K562 (cell line): ENCODE measurements around the gene OPRL1. TPM values are rescaled to one million over a fixed set of nuclear protein-coding genes. Genes with fewer than 3 reads are reported as not detected.

Experiments
- BRF2 ChIP-seq: IDR thresholded peaks from 3 replicates; pipeline ENCODE4 v1.6.1; 2011; ENCODE audit warnings: borderline replicate concordance, mild to moderate bottlenecking; ENCODE audit not compliant: insufficient read length, insufficient read depth
- E2F6 ChIP-seq, 2 experiments: IDR thresholded peaks; 2 replicates each; pipeline ENCODE4 v1.6.1; 2011; ENCODE audit warnings: borderline replicate concordance in 1 of 2, control low read depth in 1 of 2, low read depth in 1 of 2, low read length in 1 of 2, mild to moderate bottlenecking in 1 of 2, mixed read lengths in 1 of 2, moderate library complexity in 1 of 2; ENCODE audit not compliant: insufficient read depth in 1 of 2, insufficient read length in 1 of 2, poor library complexity in 1 of 2, severe bottlenecking in 1 of 2; ENCODE audit errors: extremely low read depth in 1 of 2
- ETS1 ChIP-seq: conservative IDR thresholded peaks from 2 replicates; pipeline ENCODE4 v1.6.1; 2011; ENCODE audit warnings: low read depth, mild to moderate bottlenecking, low read length; ENCODE audit not compliant: control insufficient read depth
- GATA2 ChIP-seq: sonication (generic); formaldehyde crosslinking; IDR thresholded peaks from 2 replicates; pipeline ENCODE4 v1.4.0; 2020; ENCODE audit warnings: mild to moderate bottlenecking, missing genetic modification reagents
- GTF2B ChIP-seq: IDR thresholded peaks from 2 replicates; pipeline ENCODE4 v1.6.1; 2011; ENCODE audit not compliant: insufficient read length; ENCODE audit errors: extremely low read depth
- HLTF ChIP-seq: fragments of 450-650 bp; IDR thresholded peaks from 2 replicates; pipeline ENCODE4 v1.6.1; 2016
- KAT2B ChIP-seq: IDR thresholded peaks from one replicate; pipeline ENCODE4 v1.6.1; 2012; ENCODE audit warnings: low read depth, mild to moderate bottlenecking, control low read depth, inconsistent platforms, low read length, moderate library complexity
- MTA3 ChIP-seq: fragments of 450-650 bp; formaldehyde crosslinking; IDR thresholded peaks from 2 replicates; pipeline ENCODE4 v1.6.1; 2017; ENCODE audit warnings: mild to moderate bottlenecking, borderline replicate concordance
- NCOA4 ChIP-seq: fragments of 450-650 bp; IDR thresholded peaks from 2 replicates; pipeline ENCODE4 v1.6.1; 2018; ENCODE audit warnings: mild to moderate bottlenecking; ENCODE audit not compliant: partially characterized antibody
- POU5F1 ChIP-seq: fragments of 150-350 bp; IDR thresholded peaks from 2 replicates; pipeline ENCODE4 v1.6.1; 2014; ENCODE audit warnings: borderline replicate concordance, low read length, low read depth, mild to moderate bottlenecking; ENCODE audit not compliant: partially characterized antibody
- PURB ChIP-seq: sonication (generic); formaldehyde crosslinking; IDR thresholded peaks from 2 replicates; pipeline ENCODE4 v1.9.0; 2021; ENCODE audit warnings: low read depth, mild to moderate bottlenecking, missing genetic modification reagents
- RFX1 ChIP-seq: fragments of 450-650 bp; IDR thresholded peaks from 2 replicates; pipeline ENCODE4 v1.6.1; 2016; ENCODE audit warnings: mild to moderate bottlenecking, moderate library complexity
- SMAD3 ChIP-seq: fragments of 450-650 bp; formaldehyde crosslinking; conservative IDR thresholded peaks from 2 replicates; pipeline ENCODE4 v1.4.0; 2020; ENCODE audit warnings: mild to moderate bottlenecking
- SP1 ChIP-seq: sonication (generic); formaldehyde crosslinking; IDR thresholded peaks from 2 replicates; pipeline ENCODE4 v1.8.1; 2022; ENCODE audit warnings: mild to moderate bottlenecking, missing genetic modification reagents
- SREBF2 ChIP-seq: sonication (generic); formaldehyde crosslinking; IDR thresholded peaks from 2 replicates; pipeline ENCODE4 v1.4.0; 2020; ENCODE audit warnings: mild to moderate bottlenecking, missing genetic modification reagents
- STAT5A ChIP-seq: IDR thresholded peaks from 2 replicates; pipeline ENCODE4 v1.6.1; 2012; ENCODE audit warnings: low read length, inconsistent platforms, borderline replicate concordance
- ZBTB5 ChIP-seq: fragments of 450-650 bp; IDR thresholded peaks from 2 replicates; pipeline ENCODE4 v1.6.1; 2017; ENCODE audit warnings: antibody characterized with exemption
- ZNF766 ChIP-seq: fragments of 200-800 bp; sonication (Bioruptor generic); conservative IDR thresholded peaks from 2 replicates; pipeline ENCODE4 v1.6.1; 2016; ENCODE audit warnings: missing genetic modification characterization, missing compliant biosample characterization
- polyA plus RNA-seq, 8 experiments: library from polyadenylated mRNA; depleted of rRNA in 4 of 8; stranded (reverse) in 5 of 8; unstranded in 3 of 8; fragments of >200 nt; fragmentation: Nextera tagmentation in 2 of 8; fragmentation: Illumina TruSeq in 1 of 8; extraction: Ambion mirVana in 2 of 8; extraction: Trizol in 1 of 8; gene quantifications; 2 replicates each; pipeline versions ENCODE4 v1.2.1 to v1.2.3, GENCODE V29; 2011 to 2014; ENCODE audit warnings: inconsistent platforms in 1 of 8, missing spikeins in 1 of 8
- total RNA-seq, 7 experiments: library from RNA; depleted of rRNA in 6 of 7; stranded (reverse); fragments of >200 nt in 6 of 7; fragmentation: Illumina TruSeq in 2 of 7; extraction: Trizol in 2 of 7; gene quantifications; 2 replicates each; pipeline versions ENCODE4 v1.2.1 to v1.2.3, GENCODE V29; 2011 to 2021; ENCODE audit warnings: low replicate concordance in 1 of 7
- TF ChIP-seq, protein P1 (sequence below): IDR thresholded peaks from 2 replicates; pipeline ENCODE4 v1.6.1; 2016; ENCODE audit warnings: missing genetic modification characterization, missing compliant biosample characterization

OPRL1 gene
- total and polyA plus RNA-seq, 9 of the 15 experiments (the other 6 are each of a cell fraction or from before 2014, with no cell fraction given) = 0.06 to 0.33 (median 0.11) TPM; not detected in 2

DNA sequence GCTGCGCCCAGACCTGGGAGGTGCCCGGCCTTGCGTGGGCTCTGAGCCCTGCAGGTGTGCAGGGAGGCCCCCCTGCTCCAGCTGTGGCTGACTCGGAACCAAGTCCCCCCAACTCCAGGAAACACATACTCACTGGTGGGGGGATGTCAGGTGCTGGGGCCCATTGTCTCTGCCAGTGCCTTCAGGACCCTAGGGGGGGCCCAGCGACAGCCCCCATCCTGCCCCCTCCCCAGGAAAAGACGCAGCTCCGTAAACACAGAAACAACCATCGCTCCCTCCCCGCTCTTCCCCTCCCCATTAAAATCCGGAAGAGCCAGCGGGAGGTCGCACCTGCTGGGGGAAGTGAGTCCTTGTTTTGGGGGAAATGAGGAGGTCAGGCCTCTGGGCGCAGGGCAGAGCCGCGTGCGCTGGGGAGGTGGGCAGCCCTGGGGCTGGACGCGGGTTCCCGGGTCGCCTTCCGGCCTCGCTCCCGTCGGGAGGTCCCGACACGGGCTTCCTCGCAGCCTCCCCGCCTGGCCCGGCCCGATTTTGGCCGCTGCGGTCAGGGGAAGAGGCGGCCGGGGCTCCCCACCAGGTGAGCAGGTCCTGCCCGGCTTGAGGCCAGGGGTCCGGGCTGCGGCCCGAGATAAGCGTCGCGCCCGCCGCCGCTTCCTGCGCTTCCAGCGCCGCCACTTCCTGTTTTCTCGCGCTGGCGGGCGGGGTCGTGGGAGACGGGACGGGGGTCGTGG lies 37.7 kb upstream of the OPRL1 start (continued):
- TF ChIP-seq MTA3 (peak; percentile 57; the same call in 1 of the 2 replicates), KAT2B (no peak), GATA2 (CRISPR knock-in tag) (peak; percentile 61), STAT5A (peak; percentile 24; the same call in 1 of the 2 replicates), ETS1 (peak; percentile 75; the same call in 1 of the 2 replicates), ZNF766 (no peak), NCOA4 (no peak), SREBF2 (CRISPR knock-in tag) (no peak), SMAD3 (CRISPR knock-in tag) (no peak), HLTF (no peak), E2F6 (IDR thresholded peaks at IDR 0.05; ENCODE audit: borderline replicate concordance in 1 of 2, extremely low read depth in 1 of 2, insufficient read depth in 1 of 2, insufficient read length in 1 of 2, low read depth in 1 of 2, low read length in 1 of 2, poor library complexity in 1 of 2, severe bottlenecking in 1 of 2) (peak; percentile 56 to 93), PURB (no peak), BRF2 (no peak), GTF2B (no peak), SP1 (peak; percentile 35; the same call in 1 of the 2 replicates), POU5F1 (no peak), ZBTB5 (no peak), RFX1 (no peak)
- TF ChIP-seq, protein P1, sequence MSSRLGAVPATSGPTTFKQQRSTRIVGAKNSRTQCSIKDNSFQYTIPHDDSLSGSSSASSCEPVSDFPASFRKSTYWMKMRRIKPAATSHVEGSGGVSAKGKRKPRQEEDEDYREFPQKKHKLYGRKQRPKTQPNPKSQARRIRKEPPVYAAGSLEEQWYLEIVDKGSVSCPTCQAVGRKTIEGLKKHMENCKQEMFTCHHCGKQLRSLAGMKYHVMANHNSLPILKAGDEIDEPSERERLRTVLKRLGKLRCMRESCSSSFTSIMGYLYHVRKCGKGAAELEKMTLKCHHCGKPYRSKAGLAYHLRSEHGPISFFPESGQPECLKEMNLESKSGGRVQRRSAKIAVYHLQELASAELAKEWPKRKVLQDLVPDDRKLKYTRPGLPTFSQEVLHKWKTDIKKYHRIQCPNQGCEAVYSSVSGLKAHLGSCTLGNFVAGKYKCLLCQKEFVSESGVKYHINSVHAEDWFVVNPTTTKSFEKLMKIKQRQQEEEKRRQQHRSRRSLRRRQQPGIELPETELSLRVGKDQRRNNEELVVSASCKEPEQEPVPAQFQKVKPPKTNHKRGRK = no peak
